Stimulated activated CD4-positive, alpha-beta T cell treated with anti-CD3 and anti-CD28 coated beads, TNF-alpha, amount 100 ng/mL, for 4 hours (primary cell): Measurements from ENCODE around the gene EPS8L1.
"Not testable (repeated sequence)": the region's sequence is repeated elsewhere in the genome, so short reads cannot be mapped to it uniquely, and the experiment has no call there.

Experiments used
- DNase-seq, 3 experiments: peaks; one replicate each; pipeline ENCODE4 v3.0.0-alpha.2; 2020; ENCODE audit warnings: low read depth in 3 of 3

The EPS8L1 gene

DNA sequence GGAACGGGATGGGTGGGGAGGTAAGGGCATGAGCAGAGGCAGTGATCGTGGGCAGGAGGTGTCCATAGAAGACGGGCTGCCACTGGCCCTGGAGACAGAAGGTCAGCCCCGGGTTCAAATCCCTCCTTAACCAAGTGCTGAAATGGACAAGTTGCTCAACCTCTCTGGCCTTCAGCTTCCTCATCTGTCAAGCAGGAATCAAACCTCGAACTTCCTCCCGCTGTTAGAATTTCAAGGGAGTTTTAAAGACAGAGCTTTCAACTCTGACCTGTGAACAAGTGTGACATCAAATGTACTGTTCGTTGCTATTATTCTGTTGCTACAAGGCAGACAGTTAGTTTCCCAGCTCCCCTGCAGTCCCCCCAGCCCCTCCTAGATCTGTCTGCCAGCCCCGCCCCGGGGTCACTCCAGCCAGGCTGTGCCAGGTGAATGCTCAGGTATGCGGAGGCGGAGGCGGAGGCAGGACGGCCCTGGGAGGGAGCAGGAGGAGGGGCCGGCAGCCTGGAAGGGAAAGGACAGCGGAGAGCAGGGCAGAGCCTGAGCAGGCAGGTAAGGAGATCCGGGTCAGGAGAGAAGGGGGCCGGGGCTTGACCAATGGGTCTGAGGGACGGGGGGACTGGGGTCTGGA, at the start of gene EPS8L1:
TSS of gene EPS8L1 (plus strand) at position 499 of the 628 bp plus-strand sequence. CDS start 576 bp downstream, outside the sequence.
- no peak for DNase-seq

GRCh38 chr19:55027140-55027471, 48.6 kb upstream of the EPS8L1 start:
- DNase-seq = not testable (repeated sequence)

DNA sequence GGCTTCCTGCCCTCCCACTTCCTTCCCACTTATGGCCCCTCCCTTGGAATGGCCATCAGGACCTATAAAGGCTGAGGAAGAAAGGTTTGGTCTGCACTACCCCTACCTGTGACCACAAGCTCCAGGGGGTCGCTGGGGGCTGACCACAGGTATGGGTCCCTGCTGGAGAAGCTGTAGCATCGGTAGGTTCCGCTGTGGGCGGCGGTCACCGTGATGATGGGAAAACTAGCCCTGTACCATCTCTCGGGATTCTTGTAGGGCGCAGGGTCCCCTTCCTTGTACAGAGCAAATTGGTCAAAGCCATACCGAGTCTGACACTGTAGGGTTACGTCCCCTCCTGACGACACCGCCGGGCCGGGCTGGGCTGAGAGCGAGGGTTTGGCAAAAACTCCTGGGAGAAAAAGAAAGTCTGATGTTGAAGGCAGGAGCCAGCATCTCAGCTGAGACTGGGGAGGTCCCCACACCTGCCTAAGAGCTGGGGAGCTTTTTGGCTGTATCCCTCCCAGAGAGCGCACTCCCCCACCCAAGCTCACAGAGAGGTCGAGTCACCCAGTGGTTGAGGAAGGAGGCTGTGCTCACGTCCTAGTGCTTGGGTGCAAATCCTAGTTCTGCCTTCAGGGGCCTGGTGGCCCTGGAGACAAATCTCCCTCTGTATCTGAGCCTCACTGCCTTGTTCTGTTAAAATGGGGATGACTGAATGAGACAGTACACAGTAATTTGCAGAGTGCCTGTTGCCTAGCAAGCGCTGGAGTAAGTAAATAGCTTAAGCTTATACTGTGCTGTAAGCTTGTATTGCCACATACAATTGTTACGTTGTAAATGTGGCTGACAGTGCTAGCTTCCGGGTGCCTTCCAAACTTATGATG, 48.0 kb upstream of the EPS8L1 start:
- DNase-seq = no peak

GRCh38 chr19:55028757-55029156, 46.9 kb upstream of the EPS8L1 start:
- DNase-seq = no peak

DNA sequence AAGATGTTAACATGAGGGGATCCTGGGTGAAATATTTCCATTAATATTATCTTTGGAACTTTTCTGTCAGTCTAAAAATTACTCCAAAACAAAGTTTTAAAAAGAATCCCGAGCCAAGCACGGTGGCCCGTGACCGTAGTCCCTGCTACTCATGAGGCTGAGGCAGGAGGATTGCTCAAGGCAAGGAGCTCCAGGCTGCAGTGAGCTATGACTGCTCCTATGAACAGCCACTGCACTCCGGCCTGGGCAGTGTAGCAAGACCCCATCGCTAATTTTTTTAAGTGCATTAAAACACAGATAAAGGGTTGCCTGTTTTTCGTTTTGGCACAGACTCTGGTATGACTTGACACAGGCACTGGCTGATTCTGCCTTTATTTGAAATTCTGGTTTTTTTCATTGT, 44.5 kb upstream of the EPS8L1 start:
- no peak for DNase-seq

- DNase-seq = no peak
Observed at GRCh38 chr19:55032170-55032800, 43.4 kb upstream of the EPS8L1 start.

GRCh38 chr19:55032976-55033643, 42.6 kb upstream of the EPS8L1 start:
- not testable (repeated sequence) for DNase-seq

- no peak for DNase-seq
Observed at GRCh38 chr19:55034751-55035150, 40.9 kb upstream of the EPS8L1 start.

GRCh38 chr19:55036058-55036457, 39.6 kb upstream of the EPS8L1 start:
- no peak for DNase-seq

DNA sequence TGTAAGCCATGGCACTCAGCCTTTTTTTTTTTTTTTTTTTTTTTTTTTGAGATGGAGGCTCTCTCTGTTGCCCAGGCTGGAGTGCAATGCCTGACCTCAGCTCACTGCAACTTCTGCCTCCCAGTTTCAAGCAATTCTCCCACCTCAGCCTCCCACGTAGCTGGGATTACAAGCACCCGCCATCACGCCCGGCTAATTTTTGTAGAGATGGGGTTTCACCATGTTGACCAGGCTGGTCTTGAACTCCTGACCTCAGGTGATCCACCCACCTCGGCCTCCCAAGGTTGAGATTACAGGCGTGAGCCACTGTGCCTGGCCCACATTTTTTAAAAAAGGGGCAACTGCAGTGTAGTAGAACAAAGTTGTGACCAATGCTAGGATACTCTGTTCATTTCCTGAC, 38.1 kb upstream of the EPS8L1 start:
- not testable (repeated sequence) for DNase-seq

DNA sequence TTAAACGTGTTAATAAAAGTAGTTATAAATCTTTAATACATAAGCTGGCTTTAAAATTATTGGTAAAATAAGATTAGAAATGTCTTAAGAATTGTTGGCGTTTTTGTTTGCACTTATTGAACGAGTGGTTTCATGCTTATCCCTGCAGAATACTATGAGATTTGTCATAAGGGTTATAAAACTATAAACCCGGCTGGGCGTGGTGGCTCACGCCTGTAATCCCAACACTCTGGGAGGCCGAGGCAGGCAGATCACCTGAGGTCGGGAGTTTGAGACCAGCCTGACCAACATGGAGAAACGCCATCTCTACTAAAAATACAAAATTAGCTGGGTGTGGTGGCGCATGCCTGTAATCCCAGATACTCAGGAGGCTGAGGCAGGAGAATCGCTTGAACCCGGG, 35.0 kb upstream of the EPS8L1 start:
- not testable (repeated sequence) for DNase-seq

DNA sequence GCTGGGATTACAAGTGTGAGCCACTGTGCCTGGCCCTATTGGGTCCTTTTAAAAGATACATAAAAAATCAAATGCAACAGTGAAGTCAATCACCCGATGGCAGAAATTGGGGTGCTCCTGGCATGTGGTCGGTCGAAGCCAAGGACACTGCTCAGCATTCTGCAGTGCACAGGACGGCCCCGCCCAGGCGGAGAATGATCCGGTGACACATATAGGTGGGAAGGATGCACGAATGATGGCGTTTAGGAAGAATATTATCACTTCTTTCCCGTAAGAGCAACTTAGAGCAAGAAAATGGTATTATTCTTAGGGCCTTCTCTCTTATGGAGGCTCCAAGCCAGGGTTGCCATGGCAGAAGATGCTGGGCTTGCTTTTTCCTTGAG, 34.4 kb upstream of the EPS8L1 start:
- no peak for DNase-seq

GRCh38 chr19:55041627-55042343, 33.9 kb upstream of the EPS8L1 start:
- DNase-seq = no peak

- no peak for DNase-seq
Observed at GRCh38 chr19:55042344-55042678, 33.4 kb upstream of the EPS8L1 start.

GRCh38 chr19:55042688-55043087, 33.0 kb upstream of the EPS8L1 start:
- DNase-seq = no peak

- DNase-seq = no peak
Observed at GRCh38 chr19:55044286-55044685, 31.4 kb upstream of the EPS8L1 start.

GRCh38 chr19:55044771-55045716, 30.6 kb upstream of the EPS8L1 start:
- no peak for DNase-seq

- no peak for DNase-seq
Observed at GRCh38 chr19:55046975-55047622, 28.6 kb upstream of the EPS8L1 start.

DNA sequence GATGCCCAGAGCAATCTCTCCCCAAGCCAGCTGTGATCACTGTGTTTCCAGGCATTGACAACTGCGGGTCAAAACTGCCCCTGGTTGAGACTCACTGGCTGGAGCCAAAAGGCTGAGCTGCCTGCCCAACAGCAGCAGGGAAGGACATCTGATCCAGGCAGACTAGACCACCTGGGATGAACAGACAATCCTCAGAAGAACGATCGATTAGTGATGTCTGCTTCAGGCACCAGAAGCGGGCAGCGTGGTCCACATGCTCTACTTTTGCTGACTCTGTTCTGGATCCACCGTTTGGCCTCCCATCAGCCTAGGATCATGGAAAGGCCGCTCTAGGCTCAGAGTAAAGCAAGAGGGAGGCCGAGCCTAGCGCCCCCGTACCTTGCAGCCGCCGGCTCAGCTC, 27.7 kb upstream of the EPS8L1 start:
- no peak for DNase-seq

DNA sequence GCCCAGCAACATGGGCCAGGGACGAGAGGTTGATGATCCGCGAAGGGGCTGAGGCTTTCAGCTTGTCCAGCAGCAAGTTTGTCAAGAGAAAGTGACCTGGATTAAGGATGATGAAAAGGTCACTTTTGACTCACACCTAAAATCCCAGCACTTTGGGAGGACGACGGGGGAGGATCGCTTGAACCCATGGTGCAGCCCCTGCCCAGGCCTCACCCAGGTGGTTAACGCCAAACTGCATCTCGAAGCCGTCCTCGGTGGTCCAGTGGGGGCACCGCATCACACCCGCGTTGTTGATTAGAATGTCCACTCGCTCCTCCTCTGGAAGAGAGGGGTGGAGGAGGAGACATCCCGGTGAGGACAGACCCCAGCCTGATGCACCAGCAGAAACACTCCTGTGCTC, 27.2 kb upstream of the EPS8L1 start:
- no peak for DNase-seq
